Astrocyte (in vitro differentiated cells and primary cell): ENCODE data around the gene LYZL4. TPM values are rescaled to one million over a fixed set of nuclear protein-coding genes. Genes with fewer than 3 reads are reported as not detected.

Experiments used
- DNase-seq: peaks from one replicate; pipeline ENCODE4 v3.0.0-alpha.2; 2010; ENCODE audit warnings: low read depth
- FAIRE-seq: peaks from 2 replicates; lab custom pipeline; 2011; peaks lifted over from hg19 to GRCh38; lab: Jason Lieb, UNC
- H2AFZ ChIP-seq: 2 replicates; pipeline ENCODE4 v1.6.0; 2012; ENCODE audit warnings: low read depth, low read length, inconsistent platforms
- H3K27ac ChIP-seq: 2 replicates; pipeline ENCODE4 v1.5.1; 2011; ENCODE audit warnings: low read depth, low read length, inconsistent platforms
- H3K27me3 ChIP-seq: 2 replicates; pipeline ENCODE4 v1.6.0; 2011; ENCODE audit warnings: low read length, inconsistent platforms; ENCODE audit not compliant: insufficient read depth
- H3K36me3 ChIP-seq: 2 replicates; pipeline ENCODE4 v1.5.1; 2011; ENCODE audit warnings: low read length, inconsistent platforms; ENCODE audit not compliant: insufficient read depth
- H3K4me1 ChIP-seq: 2 replicates; pipeline ENCODE4 v1.5.1; 2011; ENCODE audit warnings: low read length, inconsistent platforms; ENCODE audit not compliant: insufficient read depth
- H3K4me2 ChIP-seq: 2 replicates; pipeline ENCODE4 v1.6.0; 2012; ENCODE audit warnings: low read length, inconsistent platforms
- H3K4me3 ChIP-seq: 2 replicates; pipeline ENCODE4 v1.5.1; 2011; ENCODE audit warnings: low read depth, mild to moderate bottlenecking, low read length, inconsistent platforms; ENCODE audit not compliant: insufficient read depth
- H3K79me2 ChIP-seq: 2 replicates; pipeline ENCODE4 v1.6.0; 2012; ENCODE audit warnings: mild to moderate bottlenecking, low read length, inconsistent platforms; ENCODE audit not compliant: insufficient read depth
- H3K9ac ChIP-seq: 2 replicates; pipeline ENCODE4 v1.6.0; 2012; ENCODE audit warnings: mild to moderate bottlenecking, low read length, inconsistent platforms
- H3K9me3 ChIP-seq: 2 replicates; pipeline ENCODE4 v1.5.1; 2012; ENCODE audit warnings: low read depth, mild to moderate bottlenecking, low read length, inconsistent platforms; ENCODE audit not compliant: insufficient read depth
- H4K20me1 ChIP-seq: 2 replicates; pipeline ENCODE4 v1.6.0; 2012; ENCODE audit warnings: low read length, inconsistent platforms; ENCODE audit not compliant: insufficient read depth
- H3K27ac Mint-ChIP-seq: one replicate; pipeline ENCODE4 v1.8.0; 2021; ENCODE audit warnings: mild to moderate bottlenecking, mixed read lengths; ENCODE audit not compliant: unreplicated experiment
- H3K27me3 Mint-ChIP-seq: one replicate; pipeline ENCODE4 v1.8.0; 2021; ENCODE audit warnings: low read depth, mixed read lengths; ENCODE audit not compliant: unreplicated experiment
- H3K36me3 Mint-ChIP-seq: one replicate; pipeline ENCODE4 v1.8.0; 2021; ENCODE audit warnings: low read depth, mixed read lengths; ENCODE audit not compliant: unreplicated experiment
- H3K4me1 Mint-ChIP-seq: one replicate; pipeline ENCODE4 v1.8.0; 2021; ENCODE audit warnings: low read depth, mixed read lengths; ENCODE audit not compliant: unreplicated experiment
- H3K4me3 Mint-ChIP-seq: one replicate; pipeline ENCODE4 v1.8.0; 2021; ENCODE audit warnings: mild to moderate bottlenecking, moderate library complexity, mixed read lengths; ENCODE audit not compliant: unreplicated experiment
- H3K9me3 Mint-ChIP-seq: one replicate; pipeline ENCODE4 v1.8.0; 2021; ENCODE audit warnings: mild to moderate bottlenecking, mixed read lengths; ENCODE audit not compliant: unreplicated experiment
- EZH2 ChIP-seq: IDR thresholded peaks from 2 replicates; pipeline ENCODE4 v1.6.1; 2012; ENCODE audit warnings: mild to moderate bottlenecking, low read length, inconsistent platforms; ENCODE audit not compliant: insufficient read depth
- total RNA-seq: library from RNA; stranded (reverse); gene quantifications from 2 replicates; pipeline ENCODE4 v1.2.1, GENCODE V29; 2021
- TF ChIP-seq, protein P1 (sequence below): IDR thresholded peaks from 2 replicates; pipeline ENCODE4 v1.5.1; 2011; ENCODE audit warnings: low read depth, mild to moderate bottlenecking, inconsistent platforms, low read length, moderate library complexity; ENCODE audit not compliant: insufficient read depth

LYZL4 gene
- total RNA-seq, 1 donor from 2014 or later, result not detected

DNA sequence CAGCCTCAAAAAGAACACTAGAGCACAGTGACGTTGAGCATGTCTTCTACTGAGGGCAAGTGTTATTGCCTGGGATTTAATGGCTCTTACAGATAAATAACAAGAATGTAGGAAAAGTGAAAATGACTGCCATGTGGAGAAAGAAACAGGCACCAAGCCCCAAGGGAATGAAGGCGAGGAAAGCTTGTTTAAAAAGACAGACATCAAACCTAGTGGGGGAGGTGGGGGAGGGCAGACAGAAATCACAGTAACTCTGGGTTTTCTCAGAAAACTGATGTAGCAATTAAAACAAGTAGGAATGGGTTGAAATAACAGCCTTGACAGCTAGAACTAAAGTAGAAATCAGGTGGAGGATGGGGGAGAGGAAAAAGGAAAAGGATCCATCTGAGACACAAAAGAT lies 18.4 kb upstream of the LYZL4 start:
- peaks cover 3% of the 10 kb centered on the region for H3K27me3 ChIP-seq

DNA sequence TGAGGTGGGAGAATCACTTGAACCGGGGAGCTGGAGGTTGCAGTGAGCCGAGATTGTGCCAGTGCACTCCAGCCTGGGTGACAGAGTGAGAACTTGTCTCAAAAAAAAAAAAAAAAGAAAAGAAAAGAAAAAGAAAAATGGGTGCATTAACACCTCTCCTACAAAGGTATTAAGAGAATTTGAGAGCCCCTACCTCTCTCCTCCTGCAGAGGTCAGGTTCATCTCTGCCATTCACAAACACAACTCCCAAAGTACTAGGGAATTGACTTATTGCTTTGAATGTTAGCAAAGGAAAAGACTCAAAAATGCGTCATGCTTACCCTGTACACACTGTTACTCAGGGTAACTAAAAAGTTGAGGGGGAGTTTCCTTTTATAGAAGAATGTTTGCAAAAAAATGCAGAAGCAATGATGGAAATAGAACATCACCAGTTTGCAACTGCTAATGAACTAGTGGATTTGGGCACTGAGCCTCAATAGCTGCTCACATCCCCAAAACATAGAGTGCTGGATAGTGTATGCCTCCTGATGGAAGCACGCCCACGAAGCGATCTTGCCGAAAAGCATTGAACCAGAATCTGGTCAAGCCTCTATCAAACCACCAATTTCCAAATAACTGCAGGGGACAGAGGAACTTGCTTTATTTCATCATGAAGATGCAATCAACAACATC lies 15.5 kb upstream of the LYZL4 start:
- Mint-ChIP-seq H3K27ac (no peak overlapping the region), H3K4me1 (no peaks in the 10 kb centered on the region), H3K36me3 (no peaks in the 10 kb centered on the region), H3K4me3 (no peak overlapping the region), H3K27me3 (peaks cover 17% of the 10 kb centered on the region), H3K9me3 (no peaks in the 10 kb centered on the region)
- no peak for TF ChIP-seq EZH2
- TF ChIP-seq, protein P1, sequence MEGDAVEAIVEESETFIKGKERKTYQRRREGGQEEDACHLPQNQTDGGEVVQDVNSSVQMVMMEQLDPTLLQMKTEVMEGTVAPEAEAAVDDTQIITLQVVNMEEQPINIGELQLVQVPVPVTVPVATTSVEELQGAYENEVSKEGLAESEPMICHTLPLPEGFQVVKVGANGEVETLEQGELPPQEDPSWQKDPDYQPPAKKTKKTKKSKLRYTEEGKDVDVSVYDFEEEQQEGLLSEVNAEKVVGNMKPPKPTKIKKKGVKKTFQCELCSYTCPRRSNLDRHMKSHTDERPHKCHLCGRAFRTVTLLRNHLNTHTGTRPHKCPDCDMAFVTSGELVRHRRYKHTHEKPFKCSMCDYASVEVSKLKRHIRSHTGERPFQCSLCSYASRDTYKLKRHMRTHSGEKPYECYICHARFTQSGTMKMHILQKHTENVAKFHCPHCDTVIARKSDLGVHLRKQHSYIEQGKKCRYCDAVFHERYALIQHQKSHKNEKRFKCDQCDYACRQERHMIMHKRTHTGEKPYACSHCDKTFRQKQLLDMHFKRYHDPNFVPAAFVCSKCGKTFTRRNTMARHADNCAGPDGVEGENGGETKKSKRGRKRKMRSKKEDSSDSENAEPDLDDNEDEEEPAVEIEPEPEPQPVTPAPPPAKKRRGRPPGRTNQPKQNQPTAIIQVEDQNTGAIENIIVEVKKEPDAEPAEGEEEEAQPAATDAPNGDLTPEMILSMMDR, result no peak
- Histone ChIP-seq H3K27me3 (no peaks in the 10 kb centered on the region), H3K4me3 (no peak overlapping the region), H3K79me2 (no peaks in the 10 kb centered on the region), H4K20me1 (no peaks in the 10 kb centered on the region), H3K4me2 (no peak overlapping the region), H3K27ac (no peak overlapping the region), H3K4me1 (no peaks in the 10 kb centered on the region), H3K36me3 (no peaks in the 10 kb centered on the region), H2AFZ (no peak overlapping the region), H3K9me3 (no peaks in the 10 kb centered on the region), H3K9ac (no peak overlapping the region)
- FAIRE-seq (no peak), DNase-seq (no peak)

More for the DNA sequence above, 18.4 kb upstream of the LYZL4 start:
- H3K4me3 Mint-ChIP-seq, result no peak overlapping the region
- TF ChIP-seq, protein P1, result no peak
- no peak for TF ChIP-seq EZH2
- Histone ChIP-seq H3K27ac (no peak overlapping the region), H4K20me1 (no peaks in the 10 kb centered on the region), H3K36me3 (no peaks in the 10 kb centered on the region), H3K9ac (no peak overlapping the region), H3K4me2 (no peak overlapping the region), H3K4me3 (no peak overlapping the region), H3K4me1 (no peaks in the 10 kb centered on the region), H3K9me3 (peaks cover 5% of the 10 kb centered on the region), H2AFZ (no peak overlapping the region), H3K79me2 (no peaks in the 10 kb centered on the region)
- DNase-seq (no peak), FAIRE-seq (no peak)
- H3K9me3 Mint-ChIP-seq, result peaks cover 9% of the 10 kb centered on the region
- no peak overlapping the region for H3K27ac Mint-ChIP-seq
- peaks cover 18% of the 10 kb centered on the region for H3K27me3 Mint-ChIP-seq
- no peaks in the 10 kb centered on the region for H3K4me1 Mint-ChIP-seq
- no peaks in the 10 kb centered on the region for H3K36me3 Mint-ChIP-seq

DNA sequence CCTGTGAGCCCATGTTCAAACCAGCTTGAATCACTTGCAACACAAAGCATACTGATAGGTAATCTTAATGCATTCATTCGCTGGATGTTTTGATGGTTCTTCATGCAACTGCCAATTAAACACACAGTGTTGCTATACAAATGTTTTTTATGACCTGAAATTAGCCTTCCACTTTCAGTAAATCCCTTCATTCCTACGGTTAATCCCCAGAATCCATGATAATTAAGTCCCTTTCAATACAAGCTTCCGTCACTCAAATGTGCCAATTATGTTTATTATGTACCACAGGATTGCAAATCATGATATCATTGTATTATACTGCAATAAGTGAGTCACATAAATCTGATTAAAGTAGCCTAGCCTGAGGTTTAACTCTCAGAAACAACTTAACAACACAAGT lies 14.5 kb upstream of the LYZL4 start:
- Histone ChIP-seq H2AFZ (no peak overlapping the region), H3K4me2 (no peak overlapping the region), H3K27ac (no peak overlapping the region), H3K36me3 (no peaks in the 10 kb centered on the region), H3K9ac (no peak overlapping the region), H4K20me1 (no peaks in the 10 kb centered on the region), H3K4me3 (no peak overlapping the region), H3K79me2 (no peaks in the 10 kb centered on the region), H3K4me1 (no peaks in the 10 kb centered on the region), H3K9me3 (no peaks in the 10 kb centered on the region), H3K27me3 (no peaks in the 10 kb centered on the region)
- Mint-ChIP-seq H3K27ac (no peak overlapping the region), H3K9me3 (no peaks in the 10 kb centered on the region), H3K27me3 (peaks cover 16% of the 10 kb centered on the region), H3K4me3 (no peak overlapping the region), H3K4me1 (no peaks in the 10 kb centered on the region), H3K36me3 (no peaks in the 10 kb centered on the region)
- no peak for TF ChIP-seq EZH2
- TF ChIP-seq, protein P1, result no peak
- FAIRE-seq (no peak), DNase-seq (no peak)
